Measurements from ENCODE around the gene AQP12A.

AQP12A gene

DNA sequence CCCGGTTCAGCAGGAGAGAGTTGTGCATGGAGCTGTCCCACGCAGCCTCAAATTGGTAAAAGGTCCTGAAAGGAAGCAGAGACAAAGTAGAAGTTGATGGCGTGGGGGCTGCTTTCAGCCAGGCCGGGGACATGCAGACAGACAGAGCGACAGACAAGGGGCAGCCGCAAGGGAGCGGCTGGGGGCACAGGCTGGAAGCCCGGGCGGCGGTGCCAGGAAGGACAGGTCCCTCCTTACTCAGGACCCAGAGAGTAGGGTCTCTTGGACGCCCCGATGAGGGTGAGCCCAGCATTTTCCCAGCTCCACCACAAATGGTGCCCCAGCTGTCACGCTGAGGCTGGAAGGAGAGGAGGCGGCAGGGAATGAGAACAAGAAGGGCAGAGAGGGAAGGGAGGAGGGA is 35.2 kb downstream of the AQP12A start:
- TF ChIP-seq, protein P1, sequence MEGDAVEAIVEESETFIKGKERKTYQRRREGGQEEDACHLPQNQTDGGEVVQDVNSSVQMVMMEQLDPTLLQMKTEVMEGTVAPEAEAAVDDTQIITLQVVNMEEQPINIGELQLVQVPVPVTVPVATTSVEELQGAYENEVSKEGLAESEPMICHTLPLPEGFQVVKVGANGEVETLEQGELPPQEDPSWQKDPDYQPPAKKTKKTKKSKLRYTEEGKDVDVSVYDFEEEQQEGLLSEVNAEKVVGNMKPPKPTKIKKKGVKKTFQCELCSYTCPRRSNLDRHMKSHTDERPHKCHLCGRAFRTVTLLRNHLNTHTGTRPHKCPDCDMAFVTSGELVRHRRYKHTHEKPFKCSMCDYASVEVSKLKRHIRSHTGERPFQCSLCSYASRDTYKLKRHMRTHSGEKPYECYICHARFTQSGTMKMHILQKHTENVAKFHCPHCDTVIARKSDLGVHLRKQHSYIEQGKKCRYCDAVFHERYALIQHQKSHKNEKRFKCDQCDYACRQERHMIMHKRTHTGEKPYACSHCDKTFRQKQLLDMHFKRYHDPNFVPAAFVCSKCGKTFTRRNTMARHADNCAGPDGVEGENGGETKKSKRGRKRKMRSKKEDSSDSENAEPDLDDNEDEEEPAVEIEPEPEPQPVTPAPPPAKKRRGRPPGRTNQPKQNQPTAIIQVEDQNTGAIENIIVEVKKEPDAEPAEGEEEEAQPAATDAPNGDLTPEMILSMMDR (IDR thresholded peaks at IDR 0.05; ENCODE audit: low read depth, low read length): no peak
- H3K4me3 ChIP-seq (replicated peaks in 1 of 2; ENCODE audit: low read depth in 2 of 2, low read length in 2 of 2): no peak overlapping the region
- DNase-seq (ENCODE audit: low read depth in 2 of 2): no peak

- TF ChIP-seq, protein P1 (IDR thresholded peaks at IDR 0.05; ENCODE audit: low read depth, low read length): no peak
- no peak for DNase-seq (ENCODE audit: low read depth in 2 of 2)
- H3K4me3 ChIP-seq (replicated peaks in 1 of 2; ENCODE audit: low read depth in 2 of 2, low read length in 2 of 2): no peak overlapping the region
These were observed 35.8 kb downstream of the AQP12A start for GRCh38 chr2:240727439-240727838.

DNA sequence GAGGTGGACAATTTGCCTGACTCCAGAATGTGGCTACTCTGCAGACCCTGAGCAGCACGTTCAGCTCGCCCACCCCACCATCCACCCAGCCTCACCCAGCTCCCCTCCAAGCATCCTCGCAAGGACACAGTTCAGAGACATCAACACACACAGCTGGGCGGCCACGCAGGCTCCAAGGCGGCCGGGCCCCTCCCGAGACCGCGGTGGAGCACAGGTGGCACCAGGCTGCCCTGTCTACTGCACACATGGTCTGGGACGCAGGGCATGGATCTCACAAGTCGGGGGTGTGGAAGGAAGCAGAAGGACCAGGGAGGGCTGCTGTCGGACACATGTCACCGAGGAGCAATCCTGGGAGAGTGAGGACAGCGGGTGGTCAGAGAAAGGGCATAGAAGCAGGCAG is 36.2 kb downstream of the AQP12A start:
- no peak for DNase-seq (ENCODE audit: low read depth in 2 of 2)
- TF ChIP-seq, protein P1 (IDR thresholded peaks at IDR 0.05; ENCODE audit: low read depth, low read length): no peak

GRCh38 chr2:240728361-240728760 is 36.7 kb downstream of the AQP12A start:
- DNase-seq (ENCODE audit: low read depth in 2 of 2): no peak
- TF ChIP-seq, protein P1 (IDR thresholded peaks at IDR 0.05; ENCODE audit: low read depth, low read length): no peak
- no peak overlapping the region for H3K4me3 ChIP-seq (replicated peaks in 1 of 2; ENCODE audit: low read depth in 2 of 2, low read length in 2 of 2)

More for the DNA sequence above, 36.2 kb downstream of the AQP12A start:
- H3K4me3 ChIP-seq (replicated peaks in 1 of 2; ENCODE audit: low read depth in 2 of 2, low read length in 2 of 2): no peak overlapping the region

DNA sequence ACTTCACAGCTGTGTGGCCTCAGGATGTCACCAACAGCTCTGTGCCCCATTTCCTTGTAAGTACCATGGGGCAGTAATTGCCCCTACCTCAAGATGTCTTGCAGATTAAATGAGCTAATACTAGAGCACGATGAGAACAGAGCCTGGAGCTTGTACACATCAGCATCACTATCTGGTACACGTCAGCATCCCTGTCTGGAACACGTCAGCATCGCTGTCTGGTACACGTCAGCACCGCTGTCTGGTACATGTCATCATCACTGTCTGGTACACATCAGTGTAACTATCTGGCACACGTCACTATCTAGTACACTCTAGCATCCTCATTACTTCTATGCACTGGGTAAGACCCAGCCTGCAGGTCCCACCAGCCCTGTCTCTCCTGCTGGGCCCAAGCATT is 37.2 kb downstream of the AQP12A start:
- TF ChIP-seq, protein P1 (IDR thresholded peaks at IDR 0.05; ENCODE audit: low read depth, low read length): no peak
- DNase-seq (ENCODE audit: low read depth in 2 of 2): peak; percentile 21 to 63
- no peak overlapping the region for H3K4me3 ChIP-seq (replicated peaks in 1 of 2; ENCODE audit: low read depth in 2 of 2, low read length in 2 of 2)

- no peak for DNase-seq (ENCODE audit: low read depth in 2 of 2)
- H3K4me3 ChIP-seq (replicated peaks in 1 of 2; ENCODE audit: low read depth in 2 of 2, low read length in 2 of 2): no peak overlapping the region
- TF ChIP-seq, protein P1 (IDR thresholded peaks at IDR 0.05; ENCODE audit: low read depth, low read length): no peak
These were observed 39.0 kb downstream of the AQP12A start for GRCh38 chr2:240730501-240731177.

DNA sequence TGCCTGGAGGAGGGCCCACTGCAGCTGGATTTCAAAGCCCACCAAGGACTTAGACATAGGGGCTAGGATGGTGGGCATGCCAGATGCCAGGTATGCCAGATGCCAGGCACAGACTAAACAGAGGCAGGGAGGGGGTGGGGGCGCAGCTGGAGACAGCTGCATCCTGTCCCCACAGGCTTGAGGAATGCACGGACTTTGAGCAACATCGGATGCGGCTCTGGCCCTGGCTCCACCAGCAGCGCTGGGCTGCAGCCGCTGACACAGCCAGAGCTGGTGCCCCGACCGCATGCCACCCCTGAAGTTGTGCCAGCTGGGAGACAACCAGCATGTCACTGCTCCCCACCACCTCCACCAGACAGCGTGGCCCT is 39.5 kb downstream of the AQP12A start:
- no peak overlapping the region for H3K4me3 ChIP-seq (replicated peaks in 1 of 2; ENCODE audit: low read depth in 2 of 2, low read length in 2 of 2)
- TF ChIP-seq, protein P1 (IDR thresholded peaks at IDR 0.05; ENCODE audit: low read depth, low read length): no peak
- peak; percentile 7 to 25 for DNase-seq (ENCODE audit: low read depth in 2 of 2)

Data from cardiac fibroblast (primary cell).